GM12878 (cell line): ENCODE measurements around the gene MT1B. TPM values are rescaled to one million over a fixed set of nuclear protein-coding genes. Genes with fewer than 3 reads are reported as not detected.
"Not testable (repeated sequence)": the region's sequence is repeated elsewhere in the genome, so short reads cannot be mapped to it uniquely, and the experiment has no call there.

Experiments
- ATAC-seq: fragments of 200-7000 bp; cut with Tn5 transposase; 3 replicates; pipeline ENCODE4 v1.9.1; 2020; ENCODE audit warnings: mild to moderate bottlenecking, moderate library complexity
- BruUV-seq: library from RNA; stranded (reverse); fragments of 400-500 nt; replicated peaks from 2 replicates; lab custom pipeline; 2021; lab: Mats Ljungman, UMichigan
- CTCF ChIA-PET: fragments of 300-600 bp; sonication (Branson Sonifier 250); formaldehyde crosslinking; extraction: SDS; loops from one replicate; lab custom pipeline; 2021; ENCODE audit warnings: inconsistent platforms; lab: Yijun Ruan, JAX
- POLR2A ChIA-PET: fragments of 350-600 bp; formaldehyde crosslinking; extraction: SDS; loops from one replicate; lab custom pipeline; 2021; ENCODE audit warnings: inconsistent platforms; lab: Charles Lee
- RAD21 ChIA-PET: fragments of 300-600 bp; sonication (Branson Sonifier 250); formaldehyde crosslinking; loops from one replicate; lab custom pipeline; 2023; ENCODE audit warnings: antibody characterized with exemption; ENCODE audit not compliant: unreplicated experiment; lab: Charles Lee
- SMC1A ChIA-PET: fragments of 300-600 bp; sonication (Branson Sonifier 250); formaldehyde crosslinking; loops from one replicate; lab custom pipeline; 2023; ENCODE audit not compliant: unreplicated experiment, uncharacterized antibody; lab: Charles Lee
- DNase-seq: peaks from one replicate; pipeline ENCODE4 v3.0.0-alpha.2; 2011; ENCODE audit warnings: low read depth, low spot score
- FAIRE-seq: peaks from 3 replicates; lab custom pipeline; 2011; peaks lifted over from hg19 to GRCh38; lab: Jason Lieb, UNC
- H2AFZ ChIP-seq: 2 replicates; pipeline ENCODE4 v1.6.0; 2011; ENCODE audit warnings: low read depth, low read length, control low read depth; ENCODE audit not compliant: control insufficient read depth
- H3K27ac ChIP-seq: 2 replicates; pipeline ENCODE4 v1.5.1; 2011; ENCODE audit warnings: control low read depth; ENCODE audit not compliant: control insufficient read depth, insufficient read depth
- H3K27me3 ChIP-seq, 2 experiments: replicated peaks in 1 of 2; 2 replicates each; pipeline versions ENCODE4 v1.6.0 to v1.6.1; 2011; ENCODE audit warnings: low read length in 1 of 2; ENCODE audit not compliant: control insufficient read depth in 2 of 2, insufficient read depth in 2 of 2
- H3K36me3 ChIP-seq, 2 experiments: 2 replicates each; pipeline ENCODE4 v1.5.1; 2011; ENCODE audit warnings: low read length in 1 of 2; ENCODE audit not compliant: control insufficient read depth in 2 of 2, insufficient read depth in 2 of 2
- H3K4me1 ChIP-seq: 2 replicates; pipeline ENCODE4 v1.6.1; 2011; ENCODE audit warnings: mild to moderate bottlenecking, low read length, moderate library complexity, mixed read lengths; ENCODE audit not compliant: control insufficient read depth, insufficient read depth
- H3K4me2 ChIP-seq: 2 replicates; pipeline ENCODE4 v1.6.0; 2011; ENCODE audit warnings: control low read depth; ENCODE audit not compliant: control insufficient read depth, insufficient read depth
- H3K4me3 ChIP-seq: fragments of 200-600 bp; sonication (generic); 2 replicates; pipeline ENCODE4 v1.5.1; 2016
- H3K79me2 ChIP-seq: 2 replicates; pipeline ENCODE4 v1.6.0; 2011; ENCODE audit warnings: low read length; ENCODE audit not compliant: control insufficient read depth, insufficient read depth
- H3K9ac ChIP-seq: 2 replicates; pipeline ENCODE4 v1.8.0; 2011; ENCODE audit warnings: low read length, control low read depth, mixed read lengths; ENCODE audit not compliant: control insufficient read depth, insufficient read depth
- H3K9me3 ChIP-seq: replicated peaks from 3 replicates; pipeline ENCODE4 v1.5.1; 2011; ENCODE audit warnings: mild to moderate bottlenecking, low read length; ENCODE audit not compliant: control insufficient read depth, insufficient read depth
- H4K20me1 ChIP-seq: 2 replicates; pipeline ENCODE4 v1.6.0; 2011; ENCODE audit not compliant: control insufficient read depth, insufficient read depth
- WGBS: methylation state at CpG from one replicate; pipeline ENCODE4 v1.1.6; 2016; ENCODE audit warnings: low lambda C conversion rate; ENCODE audit not compliant: insufficient replicate concordance, insufficient coverage; ENCODE audit errors: missing lambda C conversion rate; 5-methylcytosine and 5-hydroxymethylcytosine counted together
- in situ Hi-C: fragments of 300-500 bp; cut with MboI; formaldehyde crosslinking; loops from 9 replicates; pipeline ENCODE4 v1.14.3; 2018; ENCODE audit warnings: mixed read lengths
- intact Hi-C: fragments of 100-400 bp; cut with micrococcal nuclease; formaldehyde crosslinking; loops from one replicate; pipeline ENCODE4 v1.14.2; 2022; ENCODE audit not compliant: unreplicated experiment
- polyA plus RNA-seq, 11 experiments: library from polyadenylated mRNA; depleted of rRNA in 4 of 11; unstranded in 6 of 11; stranded (reverse) in 5 of 11; fragments of >200 nt; fragmentation: Nextera tagmentation in 4 of 11; fragmentation: Illumina TruSeq in 1 of 11; extraction: Ambion mirVana in 4 of 11; extraction: Trizol in 1 of 11; gene quantifications; 1 replicate in 1 of 11; 2 replicates in 10 of 11; pipeline versions ENCODE4 v1.2.1 to v1.2.3, GENCODE V29; 2011 to 2016; ENCODE audit warnings: inconsistent platforms in 2 of 11, missing spikeins in 2 of 11, low read depth in 1 of 11
- total RNA-seq, 4 experiments: library from RNA; depleted of rRNA in 3 of 4; stranded (reverse); fragments of >200 nt in 3 of 4; fragmentation: Illumina TruSeq in 1 of 4; extraction: Trizol in 1 of 4; gene quantifications; 2 replicates each; pipeline versions ENCODE4 v1.2.1 to v1.2.3, GENCODE V29; 2013 to 2021
- TF ChIP-seq, protein P1 (sequence below): IDR thresholded peaks from 2 replicates; pipeline ENCODE4 v1.6.1; 2011; ENCODE audit warnings: mild to moderate bottlenecking, low read depth, low read length, moderate library complexity; ENCODE audit not compliant: insufficient replicate concordance

MT1B gene
- total and polyA plus RNA-seq, 10 of the 15 experiments (the other 5 are each of a cell fraction or from before 2014, with no cell fraction given) = not detected

DNA sequence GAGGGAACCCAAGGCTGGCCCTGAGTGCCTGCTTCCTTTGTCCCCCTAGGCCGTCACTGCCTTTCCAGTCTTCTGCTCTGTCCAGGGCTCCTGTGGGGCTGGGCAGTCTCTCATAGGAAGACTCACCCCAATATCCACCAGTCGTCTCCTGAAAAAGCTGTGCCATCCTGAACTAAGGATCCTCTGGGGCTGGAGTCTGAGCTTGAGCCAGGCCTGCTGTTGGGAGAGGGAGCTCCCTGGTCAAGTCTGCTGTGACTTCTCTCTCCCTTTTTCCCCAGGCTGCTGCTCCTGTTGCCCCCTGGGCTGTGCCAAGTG lies 18.9 kb downstream of the MT1B start:
- Histone ChIP-seq H3K9me3 (no peaks in the 10 kb centered on the region), H3K4me1 (no peaks in the 10 kb centered on the region), H3K9ac (no peak overlapping the region), H2AFZ (no peak overlapping the region), H3K27me3 (peaks cover 19 to 26% of the 10 kb centered on the region in 2 experiments), H4K20me1 (no peaks in the 10 kb centered on the region), H3K4me2 (no peak overlapping the region), H3K27ac (no peak overlapping the region), H3K79me2 (no peaks in the 10 kb centered on the region), H3K36me3 (no peaks in the 10 kb centered on the region), H3K4me3 (no peak overlapping the region)
- intact Hi-C loops (no loop called here), in situ Hi-C loops (no loop called here)
- BruUV-seq = no TSS peak
- FAIRE-seq (no peak), DNase-seq (no peak), ATAC-seq (no peak)
- SMC1A ChIA-PET = no interaction called here
- CTCF ChIA-PET = interaction anchor here (1.0 to 1.6 kb wide), 2 partner anchors 31 to 219 kb away, joined by 3 to 4 read pairs; partner anchors contain the start of genes NUDT21 and OGFOD1
- WGBS = 0% methylated on average over 2 of the region's 2 CpGs
- RAD21 ChIA-PET = no interaction called here
- TF ChIP-seq, protein P1, sequence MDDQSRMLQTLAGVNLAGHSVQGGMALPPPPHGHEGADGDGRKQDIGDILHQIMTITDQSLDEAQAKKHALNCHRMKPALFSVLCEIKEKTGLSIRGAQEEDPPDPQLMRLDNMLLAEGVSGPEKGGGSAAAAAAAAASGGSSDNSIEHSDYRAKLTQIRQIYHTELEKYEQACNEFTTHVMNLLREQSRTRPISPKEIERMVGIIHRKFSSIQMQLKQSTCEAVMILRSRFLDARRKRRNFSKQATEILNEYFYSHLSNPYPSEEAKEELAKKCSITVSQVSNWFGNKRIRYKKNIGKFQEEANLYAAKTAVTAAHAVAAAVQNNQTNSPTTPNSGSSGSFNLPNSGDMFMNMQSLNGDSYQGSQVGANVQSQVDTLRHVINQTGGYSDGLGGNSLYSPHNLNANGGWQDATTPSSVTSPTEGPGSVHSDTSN = no peak
- POLR2A ChIA-PET = interaction anchor here (0.8 kb wide), 1 partner anchor 31 kb away, joined by 3 read pairs; no protein-coding TSS in a partner anchor

- H3K27me3 ChIP-seq = peaks cover 19 to 23% of the 10 kb centered on the region in 2 experiments
- SMC1A ChIA-PET = interaction anchor here (1.2 kb wide), 1 partner anchor 30 kb away, joined by 5 read pairs; no protein-coding TSS in a partner anchor
These were observed 20.0 kb downstream of the MT1B start for GRCh38 chr16:56671691-56672090.

GRCh38 chr16:56672171-56672570 lies 20.5 kb downstream of the MT1B start:
- H3K4me1 ChIP-seq, in situ Hi-C loops, DNase-seq, intact Hi-C loops, H2AFZ ChIP-seq, POLR2A ChIA-PET, H3K79me2 ChIP-seq, H3K27ac ChIP-seq, H4K20me1 ChIP-seq, H3K36me3 ChIP-seq, H3K4me2 ChIP-seq, H3K9ac ChIP-seq, H3K4me3 ChIP-seq, H3K9me3 ChIP-seq, ATAC-seq, BruUV-seq: not testable (repeated sequence)
- ChIA-PET SMC1A (interaction anchor here (1.2 kb wide), 1 partner anchor 30 kb away, joined by 5 read pairs; no protein-coding TSS in a partner anchor), RAD21 (interaction anchor here (2.5 kb wide), 1 partner anchor 30 kb away, joined by 11 read pairs; no protein-coding TSS in a partner anchor), CTCF (interaction anchor here (1.1 to 2.6 kb wide), 2 partner anchors 30 to 69 kb away, joined by 6 to 28 read pairs; no protein-coding TSS in a partner anchor)
- FAIRE-seq = peak; percentile 83
- 28% methylated on average over 3 of the region's 3 CpGs for WGBS
- peaks cover 15 to 23% of the 10 kb centered on the region in 2 experiments for H3K27me3 ChIP-seq

More at GRCh38 chr16:56671691-56672090, 20.0 kb downstream of the MT1B start:
- RAD21 ChIA-PET = interaction anchor here (2.5 kb wide), 1 partner anchor 30 kb away, joined by 11 read pairs; no protein-coding TSS in a partner anchor
- in situ Hi-C loops, H3K4me2 ChIP-seq, H3K9me3 ChIP-seq, DNase-seq, H3K79me2 ChIP-seq, ATAC-seq, H3K27ac ChIP-seq, BruUV-seq, FAIRE-seq, H3K9ac ChIP-seq, H3K36me3 ChIP-seq, H2AFZ ChIP-seq, intact Hi-C loops, H3K4me1 ChIP-seq, H3K4me3 ChIP-seq, POLR2A ChIA-PET, H4K20me1 ChIP-seq: not testable (repeated sequence)
- CTCF ChIA-PET = interaction anchor here (1.6 kb wide), 1 partner anchor 30 kb away, joined by 4 read pairs; no protein-coding TSS in a partner anchor
- WGBS = 41% methylated on average over 2 of the region's 2 CpGs
